DOHH2 (cell line): ENCODE data around the gene TRIP10.

ENCODE experiments used
- EZH2phosphoT487 ChIP-seq: fragments of 200-600 bp; sonication (generic); IDR thresholded peaks from 2 replicates; pipeline ENCODE4 v1.6.1; 2017; ENCODE audit warnings: borderline replicate concordance, mild to moderate bottlenecking, antibody characterized with exemption, low read length, moderate library complexity, mixed read lengths
- TF ChIP-seq, protein P1 (sequence below): fragments of 200-600 bp; sonication (generic); IDR thresholded peaks from one replicate; pipeline ENCODE4 v1.5.1; 2014; ENCODE audit warnings: antibody characterized with exemption, mild to moderate bottlenecking, low read depth, low read length; ENCODE audit not compliant: poor library complexity, severe bottlenecking

DNA sequence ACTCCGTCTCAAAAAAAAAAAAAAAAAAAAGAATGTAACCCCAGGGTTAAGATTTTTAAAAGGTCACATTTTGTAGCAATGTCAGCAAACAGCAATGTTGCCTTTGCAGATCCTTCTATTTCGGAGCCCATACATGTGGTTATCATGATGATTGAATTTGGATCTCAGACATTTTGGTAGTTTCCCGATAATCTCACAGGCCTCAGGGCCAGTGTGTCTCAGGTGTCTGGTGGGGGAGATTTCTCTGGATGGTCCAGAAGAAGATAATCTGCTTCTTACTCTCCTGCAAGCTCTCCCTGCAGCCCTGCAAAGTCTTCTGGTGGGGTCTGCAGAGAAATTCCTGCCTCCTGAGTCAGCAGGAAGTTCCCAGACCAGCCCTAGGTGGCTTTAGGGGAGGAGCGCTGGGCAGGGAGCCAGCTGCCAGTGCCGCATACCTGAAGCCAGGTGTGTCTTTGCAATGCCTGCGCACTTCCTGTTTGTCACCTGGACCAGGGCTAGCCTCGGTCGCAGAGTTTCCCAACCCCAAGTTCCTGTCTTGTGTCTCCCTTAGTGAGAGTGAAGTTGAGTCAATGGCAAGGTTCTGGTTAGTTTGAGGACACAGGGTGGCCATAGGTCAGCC, 26.4 kb downstream of the TRIP10 start:
- TF ChIP-seq, protein P1, sequence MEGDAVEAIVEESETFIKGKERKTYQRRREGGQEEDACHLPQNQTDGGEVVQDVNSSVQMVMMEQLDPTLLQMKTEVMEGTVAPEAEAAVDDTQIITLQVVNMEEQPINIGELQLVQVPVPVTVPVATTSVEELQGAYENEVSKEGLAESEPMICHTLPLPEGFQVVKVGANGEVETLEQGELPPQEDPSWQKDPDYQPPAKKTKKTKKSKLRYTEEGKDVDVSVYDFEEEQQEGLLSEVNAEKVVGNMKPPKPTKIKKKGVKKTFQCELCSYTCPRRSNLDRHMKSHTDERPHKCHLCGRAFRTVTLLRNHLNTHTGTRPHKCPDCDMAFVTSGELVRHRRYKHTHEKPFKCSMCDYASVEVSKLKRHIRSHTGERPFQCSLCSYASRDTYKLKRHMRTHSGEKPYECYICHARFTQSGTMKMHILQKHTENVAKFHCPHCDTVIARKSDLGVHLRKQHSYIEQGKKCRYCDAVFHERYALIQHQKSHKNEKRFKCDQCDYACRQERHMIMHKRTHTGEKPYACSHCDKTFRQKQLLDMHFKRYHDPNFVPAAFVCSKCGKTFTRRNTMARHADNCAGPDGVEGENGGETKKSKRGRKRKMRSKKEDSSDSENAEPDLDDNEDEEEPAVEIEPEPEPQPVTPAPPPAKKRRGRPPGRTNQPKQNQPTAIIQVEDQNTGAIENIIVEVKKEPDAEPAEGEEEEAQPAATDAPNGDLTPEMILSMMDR: no peak
- no peak for TF ChIP-seq EZH2phosphoT487
